Endodermal cell (in vitro differentiated cells): ENCODE data around the gene POU2AF3. TPM values are rescaled to one million over a fixed set of nuclear protein-coding genes. Genes with fewer than 3 reads are reported as not detected.

ENCODE experiments used
- DNase-seq: peaks from one replicate; pipeline ENCODE4 v3.0.0-alpha.2; 2017
- H3K27ac ChIP-seq: 2 replicates; pipeline ENCODE4 v1.5.1; 2013; ENCODE audit warnings: mild to moderate bottlenecking, low read depth, low read length, moderate library complexity
- H3K27me3 ChIP-seq: 2 replicates; pipeline ENCODE4 v1.6.1; 2013; ENCODE audit warnings: mild to moderate bottlenecking, low read length, moderate library complexity; ENCODE audit not compliant: insufficient read depth, control insufficient read depth, poor library complexity, severe bottlenecking
- H3K36me3 ChIP-seq: 2 replicates; pipeline ENCODE4 v1.7.0; 2013; ENCODE audit warnings: mild to moderate bottlenecking, low read length, moderate library complexity; ENCODE audit not compliant: control insufficient read depth, insufficient read depth
- H3K4me1 ChIP-seq: one replicate; pipeline ENCODE4 v1.7.0; 2013; ENCODE audit warnings: low read length; ENCODE audit not compliant: control insufficient read depth, insufficient read depth
- H3K4me3 ChIP-seq: 2 replicates; pipeline ENCODE4 v1.5.1; 2013; ENCODE audit warnings: mild to moderate bottlenecking, low read length, moderate library complexity
- H3K9ac ChIP-seq: 2 replicates; pipeline ENCODE4 v1.6.1; 2013; ENCODE audit warnings: mild to moderate bottlenecking, low read length, moderate library complexity; ENCODE audit not compliant: poor library complexity, severe bottlenecking; ENCODE audit errors: extremely low read depth
- H3K9me3 ChIP-seq: 2 replicates; pipeline ENCODE4 v1.6.1; 2013; ENCODE audit warnings: mild to moderate bottlenecking, low read length, moderate library complexity; ENCODE audit not compliant: control insufficient read depth
- H3K27ac Mint-ChIP-seq: 2 replicates; pipeline ENCODE4 v1.8.0; 2020; ENCODE audit warnings: mixed read lengths
- H3K27me3 Mint-ChIP-seq: 2 replicates; pipeline ENCODE4 v1.8.0; 2021; ENCODE audit warnings: mild to moderate bottlenecking, mixed read lengths; ENCODE audit not compliant: insufficient read depth
- H3K36me3 Mint-ChIP-seq: 2 replicates; pipeline ENCODE4 v1.8.0; 2020; ENCODE audit warnings: low read depth, mixed read lengths
- H3K4me1 Mint-ChIP-seq: 2 replicates; pipeline ENCODE4 v1.8.0; 2020; ENCODE audit warnings: mixed read lengths
- H3K4me3 Mint-ChIP-seq: 2 replicates; pipeline ENCODE4 v1.8.0; 2020; ENCODE audit warnings: mild to moderate bottlenecking, moderate library complexity, mixed read lengths
- H3K9me3 Mint-ChIP-seq: 2 replicates; pipeline ENCODE4 v1.8.0; 2020; ENCODE audit warnings: mild to moderate bottlenecking, mixed read lengths
- CTCF ChIP-seq: fragments of 200-600 bp; sonication (generic); conservative IDR thresholded peaks from 2 replicates; pipeline ENCODE4 v1.5.0; 2021; ENCODE audit warnings: antibody characterized with exemption, mild to moderate bottlenecking
- whole genome bisulfite sequencing, 2 experiments: methylation state at CpG; one replicate each; pipeline versions ENCODE4 v1.1.5 to v1.1.7; 2013; ENCODE audit warnings: missing lambda C conversion rate in 2 of 2, mixed read lengths in 1 of 2; ENCODE audit not compliant: insufficient coverage in 1 of 2, insufficient read length in 1 of 2; 5-methylcytosine and 5-hydroxymethylcytosine counted together
- total RNA-seq, 2 donors: library from RNA; stranded (reverse); fragmentation: NEBNext Ultra II Directional in 1 of 2; extraction: Animal tissue kit (Norgen Biotek cat#: 25700) in 1 of 2; gene quantifications; 2 replicates in 1 of 2; 3 replicates in 1 of 2; pipeline ENCODE4 v1.2.1, GENCODE V29; 2021

The POU2AF3 gene
- total RNA-seq, 2 donors from 2014 or later: 0.55 to 1.8 TPM

- H3K9ac ChIP-seq: no peak overlapping the region
- no peaks in the 10 kb centered on the region for H3K9me3 Mint-ChIP-seq
- H3K36me3 Mint-ChIP-seq: no peaks in the 10 kb centered on the region
- no peak for DNase-seq
- H3K4me3 ChIP-seq: no peak overlapping the region
- H3K4me1 ChIP-seq: no peaks in the 10 kb centered on the region
- no peak overlapping the region for H3K27ac Mint-ChIP-seq
- H3K4me3 Mint-ChIP-seq: no peak overlapping the region
- TF ChIP-seq CTCF: no peak
- H3K27ac ChIP-seq: no peak overlapping the region
- WGBS, 2 experiments: 48 to 83% methylated on average over 2 to 3 of the region's 3 CpGs
- H3K36me3 ChIP-seq: no peaks in the 10 kb centered on the region
- H3K27me3 Mint-ChIP-seq: peaks cover 80% of the 10 kb centered on the region
- peaks cover 83% of the 10 kb centered on the region for H3K27me3 ChIP-seq
- peaks cover 5% of the 10 kb centered on the region for H3K4me1 Mint-ChIP-seq
- H3K9me3 ChIP-seq: no peaks in the 10 kb centered on the region
Observed at GRCh38 chr11:111302298-111302697, 4.0 kb downstream of the POU2AF3 start.

GRCh38 chr11:111303461-111303860 lies 5.1 kb downstream of the POU2AF3 start:
- Mint-ChIP-seq H3K27me3 (peaks cover 79% of the 10 kb centered on the region), H3K27ac (no peak overlapping the region), H3K9me3 (no peaks in the 10 kb centered on the region), H3K4me3 (no peak overlapping the region), H3K36me3 (no peaks in the 10 kb centered on the region), H3K4me1 (peaks cover 16% of the 10 kb centered on the region)
- H3K9me3 ChIP-seq: no peaks in the 10 kb centered on the region
- peaks cover 83% of the 10 kb centered on the region for H3K27me3 ChIP-seq
- H3K36me3 ChIP-seq: no peaks in the 10 kb centered on the region
- no peak overlapping the region for H3K4me3 ChIP-seq
- H3K9ac ChIP-seq: no peak overlapping the region
- no peaks in the 10 kb centered on the region for H3K4me1 ChIP-seq
- WGBS, 2 experiments: 82 to 100% methylated on average over 1 to 4 of the region's 4 CpGs
- DNase-seq: no peak
- H3K27ac ChIP-seq: no peak overlapping the region
- no peak for TF ChIP-seq CTCF

- Histone ChIP-seq H3K36me3 (no peaks in the 10 kb centered on the region), H3K4me1 (peaks cover 6% of the 10 kb centered on the region), H3K9me3 (no peaks in the 10 kb centered on the region), H3K9ac (no peak overlapping the region), H3K27me3 (peaks cover 70% of the 10 kb centered on the region), H3K4me3 (no peak overlapping the region), H3K27ac (no peak overlapping the region)
- Mint-ChIP-seq H3K4me1 (peaks cover 28% of the 10 kb centered on the region), H3K27me3 (peaks cover 72% of the 10 kb centered on the region), H3K9me3 (no peaks in the 10 kb centered on the region), H3K36me3 (no peaks in the 10 kb centered on the region), H3K27ac (no peak overlapping the region), H3K4me3 (no peak overlapping the region)
- WGBS, 2 experiments: 77 to 83% methylated on average over 3 to 5 of the region's 5 CpGs
- no peak for DNase-seq
- no peak for TF ChIP-seq CTCF
Observed at GRCh38 chr11:111305162-111305802, 6.9 kb downstream of the POU2AF3 start.
